GM12891 (cell line): ENCODE measurements around the gene AGPS.

Experiments
- POLR2A ChIP-seq: IDR thresholded peaks from 2 replicates; pipeline ENCODE4 v1.6.1; 2011; ENCODE audit warnings: low read depth, low read length, control low read depth
- POLR2AphosphoS5 ChIP-seq: IDR thresholded peaks from 2 replicates; pipeline ENCODE4 v1.6.1; 2011; ENCODE audit warnings: low read depth, low read length, control low read depth

DNA sequence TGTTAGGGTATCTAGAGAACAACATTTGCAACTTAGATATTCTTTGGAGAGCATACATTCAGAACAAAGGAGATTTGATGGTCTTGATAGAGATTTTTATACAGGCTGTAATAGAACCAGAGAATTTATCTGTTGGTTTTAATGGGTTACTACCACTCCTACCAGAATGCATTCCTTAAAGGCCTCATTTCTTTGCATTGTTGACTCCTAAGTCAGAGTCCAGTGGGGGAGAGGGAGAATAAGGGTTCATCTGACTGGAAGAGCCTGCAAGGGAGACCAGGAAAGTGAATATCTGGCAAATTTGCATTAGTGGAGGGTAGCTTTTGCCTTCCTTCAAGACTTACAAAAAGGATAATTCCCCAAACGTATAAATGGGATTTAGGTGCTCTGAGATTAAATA is 29.7 kb downstream of the AGPS start:
- no peak for TF ChIP-seq POLR2A
- no peak for TF ChIP-seq POLR2AphosphoS5
